ENCODE data around the gene ASCL5.

ASCL5 gene

DNA sequence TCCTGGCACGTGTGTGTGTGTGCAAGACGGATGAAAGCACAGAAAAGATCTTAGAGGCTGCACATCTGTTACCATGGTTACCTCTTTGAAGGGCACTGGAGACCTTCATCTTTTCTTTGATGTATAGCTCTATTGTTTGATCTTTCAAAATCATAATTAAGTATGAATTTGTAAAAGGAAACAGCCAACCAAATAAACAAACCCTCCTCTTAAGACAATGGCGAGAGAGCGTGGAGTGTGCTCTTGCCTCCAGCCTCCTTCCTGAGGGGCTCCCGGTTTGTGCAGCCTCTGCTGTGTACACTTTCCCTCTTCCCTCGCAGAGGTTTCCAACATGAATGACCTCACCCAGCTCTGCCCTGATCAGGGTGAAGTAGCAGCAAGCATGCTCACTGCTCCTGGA lies 42.7 kb downstream of the ASCL5 start:
- DNase-seq, result no peak

DNA sequence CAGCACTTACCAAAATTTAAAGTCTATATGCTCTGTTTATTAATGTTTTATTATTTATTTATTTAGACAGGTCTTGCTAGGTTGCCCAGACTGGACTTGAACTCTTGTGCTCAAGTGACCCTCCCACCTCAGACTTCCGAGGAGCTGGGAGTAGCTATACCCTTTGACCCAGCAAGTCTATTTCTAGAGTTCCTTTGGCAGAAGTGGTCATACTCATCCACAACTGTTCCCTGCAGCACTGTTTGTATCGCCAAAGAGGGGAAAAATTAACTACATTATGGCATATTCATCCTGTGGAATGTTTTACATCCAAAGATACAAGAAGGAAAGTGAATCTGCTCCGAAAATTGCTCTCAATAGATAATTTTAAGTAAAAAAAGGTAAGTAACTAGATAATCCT lies 43.2 kb downstream of the ASCL5 start:
- no peak for DNase-seq

GRCh38 chr1:201080135-201080534 lies 46.8 kb downstream of the ASCL5 start:
- no peak for DNase-seq

DNA sequence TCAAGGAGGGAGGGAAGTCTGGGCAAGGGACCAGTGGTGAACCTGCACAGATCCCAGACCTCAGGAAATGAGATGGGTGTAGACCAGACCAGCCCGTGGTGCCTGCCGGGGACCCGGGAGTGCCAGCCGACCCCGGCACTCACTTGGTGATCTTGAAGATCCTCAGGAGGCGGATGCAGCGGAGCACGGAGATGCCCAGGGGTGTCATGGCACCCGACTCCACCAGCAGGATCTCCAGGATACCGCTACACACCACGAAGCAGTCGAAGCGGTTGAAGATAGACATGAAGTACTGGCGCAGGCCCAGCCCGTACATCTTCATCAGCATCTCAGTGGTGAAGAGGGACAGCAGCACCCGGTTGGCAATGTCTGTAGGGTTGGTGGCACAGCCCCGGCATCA lies 49.2 kb downstream of the ASCL5 start:
- DNase-seq, result no peak

GRCh38 chr1:201077116-201077515 lies 49.9 kb downstream of the ASCL5 start:
- DNase-seq, result no peak

GRCh38 chr1:201076092-201076491 lies 50.9 kb downstream of the ASCL5 start:
- DNase-seq, result no peak

GRCh38 chr1:201074018-201074417 lies 53.0 kb downstream of the ASCL5 start:
- no peak for DNase-seq

GRCh38 chr1:201072922-201073321 lies 54.1 kb downstream of the ASCL5 start:
- no peak for DNase-seq

DNA sequence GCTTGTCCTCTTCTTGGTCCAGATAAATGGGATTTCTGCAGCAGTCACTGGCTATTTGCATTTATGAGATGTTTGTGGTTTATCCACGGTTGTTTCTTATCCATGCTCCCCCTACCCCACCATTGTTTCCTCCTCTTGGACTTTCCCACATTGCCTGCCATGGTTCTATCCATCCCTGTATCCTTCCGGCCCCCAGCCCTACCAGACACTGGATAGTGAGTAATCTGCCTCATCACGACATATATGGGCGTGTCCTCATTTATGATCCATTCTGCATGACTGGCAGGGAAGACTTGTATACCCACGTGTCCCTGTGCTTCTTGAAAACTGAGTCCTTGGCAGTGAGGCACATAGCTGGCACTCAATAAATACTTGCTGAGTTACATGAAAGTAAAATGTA lies 54.8 kb downstream of the ASCL5 start:
- no peak for DNase-seq

GRCh38 chr1:201069636-201070035 lies 57.3 kb downstream of the ASCL5 start:
- no peak for DNase-seq

- no peak for DNase-seq
These were observed 58.0 kb downstream of the ASCL5 start for GRCh38 chr1:201068976-201069375.

DNA sequence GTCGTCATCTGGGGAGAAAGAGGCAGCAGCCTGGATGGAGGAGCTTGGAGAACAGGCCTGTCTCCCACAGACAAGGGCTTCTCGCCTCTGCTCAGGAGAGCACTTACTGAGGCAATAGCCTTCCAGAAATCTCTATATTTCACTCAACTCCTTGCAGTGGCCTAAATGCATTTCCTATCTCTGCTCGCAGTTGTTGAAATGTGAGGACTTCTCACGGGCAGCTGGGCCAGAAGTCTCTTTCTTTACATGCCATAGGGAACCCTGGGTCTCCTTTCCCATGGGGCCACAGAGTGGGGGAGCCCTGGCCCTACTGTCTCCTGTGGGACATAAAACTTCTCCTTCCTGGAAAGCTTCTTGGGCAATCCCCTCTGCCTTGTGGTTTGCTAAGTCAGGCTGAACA lies 60.0 kb downstream of the ASCL5 start:
- no peak for DNase-seq

- DNase-seq, result no peak
These were observed 61.3 kb downstream of the ASCL5 start for GRCh38 chr1:201065686-201066085.

DNA sequence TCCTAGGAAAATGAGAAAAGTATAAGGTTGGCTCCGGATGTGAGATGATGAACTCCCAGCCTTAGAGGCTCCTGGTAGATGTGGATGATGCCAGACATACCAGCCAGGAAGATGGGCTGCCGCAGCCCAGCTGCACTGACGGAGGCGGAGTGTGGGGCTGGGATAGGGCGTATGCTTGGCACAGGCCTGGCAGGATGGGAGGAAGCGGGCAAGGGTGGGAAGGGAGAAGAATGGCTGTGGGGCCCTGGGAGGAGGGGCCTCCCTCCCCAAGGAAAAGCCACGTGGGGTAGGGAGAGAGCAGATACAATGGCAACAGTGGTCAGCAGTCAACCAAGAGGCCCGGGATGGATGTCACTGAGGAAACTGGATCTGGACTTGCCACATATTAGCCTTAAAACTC lies 62.2 kb downstream of the ASCL5 start:
- DNase-seq, result no peak

Data from inflammatory macrophage treated with lipopolysaccharide for 1 hour (primary cell).